K562 (cell line): ENCODE data around the gene NOA1. TPM values are rescaled to one million over a fixed set of nuclear protein-coding genes. Genes with fewer than 3 reads are reported as not detected.

ENCODE experiments used
- ZBTB40 ChIP-seq, 2 experiments: fragments of 450-650 bp in 1 of 2; sonication (generic) in 1 of 2; formaldehyde crosslinking in 1 of 2; IDR thresholded peaks; 2 replicates each; pipeline versions ENCODE4 v1.7.1 to v1.9.0; 2016 to 2022; ENCODE audit warnings: inconsistent platforms in 1 of 2, mild to moderate bottlenecking in 1 of 2, missing genetic modification reagents in 1 of 2
- polyA plus RNA-seq, 8 experiments: library from polyadenylated mRNA; depleted of rRNA in 4 of 8; stranded (reverse) in 5 of 8; unstranded in 3 of 8; fragments of >200 nt; fragmentation: Nextera tagmentation in 2 of 8; fragmentation: Illumina TruSeq in 1 of 8; extraction: Ambion mirVana in 2 of 8; extraction: Trizol in 1 of 8; gene quantifications; 2 replicates each; pipeline versions ENCODE4 v1.2.1 to v1.2.3, GENCODE V29; 2011 to 2014; ENCODE audit warnings: inconsistent platforms in 1 of 8, missing spikeins in 1 of 8
- total RNA-seq, 7 experiments: library from RNA; depleted of rRNA in 6 of 7; stranded (reverse); fragments of >200 nt in 6 of 7; fragmentation: Illumina TruSeq in 2 of 7; extraction: Trizol in 2 of 7; gene quantifications; 2 replicates each; pipeline versions ENCODE4 v1.2.1 to v1.2.3, GENCODE V29; 2011 to 2021; ENCODE audit warnings: low replicate concordance in 1 of 7

NOA1 gene
- total and polyA plus RNA-seq, 9 of the 15 experiments (the other 6 are each of a cell fraction or from before 2014, with no cell fraction given): 2.6 to 26.6 (median 16.7) TPM

- TF ChIP-seq ZBTB40 (IDR thresholded peaks at IDR 0.05) (no peak), ZBTB40 (CRISPR knock-in tag; IDR thresholded peaks at IDR 0.05) (no peak)
- TF ChIP-seq, all 486 proteins: peak for 0
These were observed 36.4 kb downstream of the NOA1 start (continued) for GRCh38 chr4:56940971-56941370.
